C4-2B (cell line): ENCODE data around the gene TMEM269.

ENCODE experiments used
- CTCF ChIP-seq: fragments of 450-650 bp; conservative IDR thresholded peaks from 2 replicates; pipeline ENCODE4 v1.5.1; 2017; ENCODE audit warnings: mild to moderate bottlenecking
- ZFX ChIP-seq: fragments of 450-650 bp; IDR thresholded peaks from 2 replicates; pipeline ENCODE4 v1.6.1; 2017

- TF ChIP-seq CTCF = no peak
- TF ChIP-seq ZFX = no peak
Measured at GRCh38 chr1:42740851-42741580, 43.8 kb upstream of the TMEM269 start.
